ENCODE results near the gene MYLK2. TPM values are rescaled to one million over a fixed set of nuclear protein-coding genes. Genes with fewer than 3 reads are reported as not detected.

The MYLK2 gene
- total RNA-seq, 2 experiments from 2014 or later = 0.67 to 0.69 TPM

GRCh38 chr20:31843288-31843687, 24.1 kb downstream of the MYLK2 start:
- POLR2A ChIA-PET = no interaction called here
- Histone ChIP-seq H3K4me1 (ENCODE audit: insufficient read depth, low read length, poor library complexity, severe bottlenecking) (peaks cover 13% of the 10 kb centered on the region), H4K20me1 (ENCODE audit: insufficient read depth, low read length) (no peaks in the 10 kb centered on the region), H3K36me3 (ENCODE audit: insufficient read depth, low read length) (no peaks in the 10 kb centered on the region), H3K79me2 (ENCODE audit: insufficient read depth, low read depth, low read length) (no peaks in the 10 kb centered on the region), H3K4me2 (ENCODE audit: low read length) (no peak overlapping the region), H2AFZ (ENCODE audit: low read length) (no peak overlapping the region), H3K4me3 (ENCODE audit: low read depth, low read length, poor library complexity, severe bottlenecking) (no peak overlapping the region), H3K9me2 (ENCODE audit: insufficient read depth, low read length) (no peaks in the 10 kb centered on the region), H3K27ac (ENCODE audit: low read depth, low read length, poor library complexity, severe bottlenecking) (no peak overlapping the region), H3K9me3 (ENCODE audit: low read length) (no peaks in the 10 kb centered on the region)
- intact Hi-C loops (cut with micrococcal nuclease; ENCODE audit: unreplicated experiment) = no loop called here
- CTCF ChIA-PET (ENCODE audit: unreplicated experiment) = interaction anchor here (0.5 kb wide), 1 partner anchor 10 kb away, joined by 5 read pairs; no protein-coding TSS in a partner anchor
- DNase-seq (ENCODE audit: low spot score) = no peak
- BruUV-seq (replicated peaks) = no TSS peak
- TF ChIP-seq EZH2phosphoT487 (IDR thresholded peaks at IDR 0.05; ENCODE audit: borderline replicate concordance, low read depth, low read length) (no peak), CTCF (conservative IDR thresholded peaks at IDR 0.05; ENCODE audit: low read length) (no peak)

- Histone ChIP-seq H3K79me2 (ENCODE audit: insufficient read depth, low read depth, low read length) (no peaks in the 10 kb centered on the region), H3K36me3 (ENCODE audit: insufficient read depth, low read length) (no peaks in the 10 kb centered on the region), H3K27ac (ENCODE audit: low read depth, low read length, poor library complexity, severe bottlenecking) (no peak overlapping the region), H4K20me1 (ENCODE audit: insufficient read depth, low read length) (no peaks in the 10 kb centered on the region), H2AFZ (ENCODE audit: low read length) (no peak overlapping the region), H3K4me3 (ENCODE audit: low read depth, low read length, poor library complexity, severe bottlenecking) (no peak overlapping the region), H3K9me3 (ENCODE audit: low read length) (no peaks in the 10 kb centered on the region), H3K4me1 (ENCODE audit: insufficient read depth, low read length, poor library complexity, severe bottlenecking) (peaks cover 13% of the 10 kb centered on the region), H3K4me2 (ENCODE audit: low read length) (no peak overlapping the region), H3K9me2 (ENCODE audit: insufficient read depth, low read length) (no peaks in the 10 kb centered on the region)
- POLR2A ChIA-PET = no interaction called here
- CTCF ChIA-PET (ENCODE audit: unreplicated experiment) = no interaction called here
- TF ChIP-seq CTCF (conservative IDR thresholded peaks at IDR 0.05; ENCODE audit: low read length) = no peak
- TF ChIP-seq EZH2phosphoT487 (IDR thresholded peaks at IDR 0.05; ENCODE audit: borderline replicate concordance, low read depth, low read length) = no peak
- DNase-seq (ENCODE audit: low spot score) = no peak
- no TSS peak for BruUV-seq (replicated peaks)
- intact Hi-C loops (cut with micrococcal nuclease; ENCODE audit: unreplicated experiment) = no loop called here
Observed at GRCh38 chr20:31843881-31844280, 24.7 kb downstream of the MYLK2 start.

- ChIA-PET CTCF (ENCODE audit: unreplicated experiment) (no interaction called here), POLR2A (no interaction called here)
- no peaks in the 10 kb centered on the region for H3K79me2 ChIP-seq (ENCODE audit: insufficient read depth, low read depth, low read length)
- no peak for DNase-seq (ENCODE audit: low spot score)
- H3K9me3 ChIP-seq (ENCODE audit: low read length) = no peaks in the 10 kb centered on the region
- intact Hi-C loops (cut with micrococcal nuclease; ENCODE audit: unreplicated experiment) = no loop called here
- H3K4me2 ChIP-seq (ENCODE audit: low read length) = no peak overlapping the region
- no peaks in the 10 kb centered on the region for H3K9me2 ChIP-seq (ENCODE audit: insufficient read depth, low read length)
- H3K36me3 ChIP-seq (ENCODE audit: insufficient read depth, low read length) = no peaks in the 10 kb centered on the region
- H3K4me3 ChIP-seq (ENCODE audit: low read depth, low read length, poor library complexity, severe bottlenecking) = no peak overlapping the region
- no TSS peak for BruUV-seq (replicated peaks)
- H2AFZ ChIP-seq (ENCODE audit: low read length) = no peak overlapping the region
- peaks cover 13% of the 10 kb centered on the region for H3K4me1 ChIP-seq (ENCODE audit: insufficient read depth, low read length, poor library complexity, severe bottlenecking)
- no peak overlapping the region for H3K27ac ChIP-seq (ENCODE audit: low read depth, low read length, poor library complexity, severe bottlenecking)
- no peaks in the 10 kb centered on the region for H4K20me1 ChIP-seq (ENCODE audit: insufficient read depth, low read length)
- TF ChIP-seq CTCF (conservative IDR thresholded peaks at IDR 0.05; ENCODE audit: low read length) = no peak
- no peak for TF ChIP-seq EZH2phosphoT487 (IDR thresholded peaks at IDR 0.05; ENCODE audit: borderline replicate concordance, low read depth, low read length)
Observed at GRCh38 chr20:31844737-31845299, 25.7 kb downstream of the MYLK2 start.
